ENCODE results near the gene ACYP1.
"Not testable (repeated sequence)": the region's sequence is repeated elsewhere in the genome, so short reads cannot be mapped to it uniquely, and the experiment has no call there.

ACYP1 gene

DNA sequence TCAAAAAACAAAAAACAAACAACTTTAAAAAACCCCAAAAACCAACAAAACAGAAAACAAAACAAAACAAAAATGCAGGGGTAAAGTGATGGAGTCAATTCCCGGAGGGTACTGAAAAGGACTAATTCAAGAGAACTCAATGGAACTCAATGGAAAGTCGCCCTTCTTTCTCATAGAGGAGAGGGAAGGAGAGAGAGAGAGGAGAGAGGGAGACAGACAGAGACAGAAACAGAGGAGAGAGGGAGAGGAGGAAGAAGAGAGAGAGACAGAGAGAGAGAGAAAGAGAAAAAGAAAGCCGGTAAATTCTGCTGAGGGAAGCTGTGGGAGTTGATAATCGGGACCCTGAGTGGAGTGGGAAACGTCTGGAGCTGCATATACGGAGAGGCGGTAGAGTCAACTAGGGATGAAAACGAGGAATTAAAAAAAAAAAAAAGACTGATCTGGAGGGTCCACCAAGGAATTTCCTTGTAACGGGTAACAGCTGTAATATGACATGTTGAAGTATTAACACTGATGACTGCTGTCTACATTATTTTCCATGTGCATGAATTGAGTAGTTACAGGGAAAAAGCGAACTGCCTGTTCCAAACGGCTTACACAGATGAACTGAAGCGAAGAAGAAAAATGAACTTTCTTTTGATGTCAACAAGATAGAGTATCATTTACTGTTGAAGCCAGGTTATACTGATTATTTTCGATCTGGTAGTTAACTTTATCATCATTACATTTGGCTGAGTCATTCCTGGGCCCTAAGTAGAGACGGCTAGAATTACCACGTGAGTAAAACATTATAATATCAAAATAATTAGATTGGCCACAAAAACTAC is 4.7 kb upstream of the ACYP1 start:
- no peak for DNase-seq (ENCODE audit: low read depth in 1 of 2, low spot score in 1 of 2)

DNA sequence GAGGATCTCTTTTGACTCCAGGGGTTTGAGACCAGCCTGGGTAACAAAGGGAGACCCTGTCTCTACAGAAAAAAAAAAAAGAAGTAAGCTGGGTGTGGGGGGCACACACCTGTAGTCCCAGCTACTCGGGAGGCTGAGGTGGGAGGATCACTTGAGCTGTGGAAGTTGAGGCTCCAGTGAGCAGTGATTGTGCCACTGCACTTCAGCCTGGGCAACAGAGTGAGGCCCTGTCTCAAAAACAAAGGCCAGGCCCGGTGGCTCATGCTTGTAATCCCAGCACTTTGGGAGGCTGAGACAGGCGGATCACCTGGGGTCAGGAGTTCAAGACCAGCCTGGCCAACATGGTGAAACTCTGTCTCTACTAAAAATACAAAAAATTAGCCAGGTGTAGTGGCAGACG is 3.9 kb upstream of the ACYP1 start:
- DNase-seq (ENCODE audit: low read depth in 1 of 2, low spot score in 1 of 2), result not testable (repeated sequence)

GRCh38 chr14:75067212-75067611 is 3.4 kb upstream of the ACYP1 start:
- DNase-seq (ENCODE audit: low read depth in 1 of 2, low spot score in 1 of 2), result no peak

DNA sequence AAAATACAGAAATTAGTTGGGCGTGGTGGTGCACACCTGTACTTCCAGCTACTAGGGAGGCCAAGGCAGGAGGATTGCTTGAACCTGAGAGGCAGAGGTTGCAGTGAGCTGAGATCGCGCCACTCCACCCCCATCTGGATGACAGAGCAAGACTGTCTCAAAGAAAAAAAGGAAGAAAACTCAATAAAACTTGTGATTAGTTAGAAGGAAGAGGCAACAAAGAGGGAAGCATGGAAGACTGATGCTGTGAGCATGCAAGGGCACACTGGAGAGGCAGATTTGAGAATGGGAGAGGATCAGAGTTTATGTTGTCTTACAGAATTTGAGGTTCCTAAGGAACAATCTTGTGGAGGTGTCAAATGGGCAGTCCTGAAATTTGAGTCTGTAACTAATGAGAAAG is 2.9 kb upstream of the ACYP1 start:
- no peak for DNase-seq (ENCODE audit: low read depth in 1 of 2, low spot score in 1 of 2)

DNA sequence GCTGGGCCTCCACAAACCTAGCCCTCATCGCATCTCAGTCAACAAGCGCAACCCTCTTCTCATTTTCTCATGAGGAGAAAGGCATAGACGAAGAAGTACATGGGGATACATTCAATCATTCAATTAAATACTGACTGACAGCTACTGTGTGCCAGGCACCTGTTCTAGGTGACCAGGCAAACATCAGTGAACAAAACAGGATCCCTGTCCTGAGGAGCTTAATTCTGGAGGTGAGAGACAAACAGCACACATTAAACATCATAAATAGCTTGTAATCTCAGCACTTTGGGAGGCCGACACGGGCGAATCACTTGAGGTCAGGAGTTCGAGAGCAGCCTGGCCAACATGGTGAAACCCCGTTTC is 362 bp upstream of the ACYP1 start:
- no peak for DNase-seq (ENCODE audit: low read depth in 1 of 2, low spot score in 1 of 2)

DNA sequence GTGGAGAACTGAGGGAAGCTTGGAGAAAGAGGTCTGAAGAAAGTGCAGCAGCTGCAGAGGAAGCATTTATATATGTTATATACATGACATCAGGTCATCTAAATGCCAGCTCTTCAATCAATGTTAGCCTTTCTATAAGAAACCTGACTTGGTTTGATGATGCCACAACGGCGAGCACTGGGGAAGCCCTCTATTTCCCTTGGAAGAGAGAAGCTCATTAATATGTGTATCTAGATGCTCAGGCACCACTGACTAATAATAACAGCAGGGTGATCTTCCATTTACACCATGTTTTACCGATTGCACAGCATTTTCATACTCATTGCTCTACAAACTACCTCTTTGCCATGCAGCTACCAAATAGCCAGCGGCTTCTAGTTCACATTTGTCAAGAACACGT is 811 bp downstream of the ACYP1 start:
- no peak for DNase-seq (ENCODE audit: low read depth in 1 of 2, low spot score in 1 of 2)

- no peak for DNase-seq (ENCODE audit: low read depth in 1 of 2, low spot score in 1 of 2)
These were observed 3.4 kb downstream of the ACYP1 start for GRCh38 chr14:75060420-75060819.

GRCh38 chr14:75059642-75060041 is 4.2 kb downstream of the ACYP1 start:
- DNase-seq (ENCODE audit: low read depth in 1 of 2, low spot score in 1 of 2), result no peak

DNA sequence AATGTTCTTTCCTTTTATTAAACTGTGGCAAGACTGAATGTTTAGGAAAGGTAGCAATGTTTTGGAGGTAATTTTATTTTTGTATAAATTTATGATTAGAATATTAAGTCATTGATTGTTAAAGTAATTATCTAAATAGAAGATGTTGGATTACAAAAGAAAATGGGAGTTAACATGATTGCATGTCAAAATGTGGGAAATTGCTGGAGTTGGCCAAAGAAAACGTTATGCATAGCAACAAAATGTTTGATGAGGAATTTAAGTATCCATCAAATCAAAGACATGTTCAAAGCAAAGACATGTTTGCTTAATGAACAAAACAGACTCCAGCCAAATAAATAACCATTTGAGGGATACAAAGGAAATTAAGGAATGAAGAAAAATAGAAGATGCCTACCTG is 9.4 kb downstream of the ACYP1 start:
- no peak for DNase-seq (ENCODE audit: low read depth in 1 of 2, low spot score in 1 of 2)

DNA sequence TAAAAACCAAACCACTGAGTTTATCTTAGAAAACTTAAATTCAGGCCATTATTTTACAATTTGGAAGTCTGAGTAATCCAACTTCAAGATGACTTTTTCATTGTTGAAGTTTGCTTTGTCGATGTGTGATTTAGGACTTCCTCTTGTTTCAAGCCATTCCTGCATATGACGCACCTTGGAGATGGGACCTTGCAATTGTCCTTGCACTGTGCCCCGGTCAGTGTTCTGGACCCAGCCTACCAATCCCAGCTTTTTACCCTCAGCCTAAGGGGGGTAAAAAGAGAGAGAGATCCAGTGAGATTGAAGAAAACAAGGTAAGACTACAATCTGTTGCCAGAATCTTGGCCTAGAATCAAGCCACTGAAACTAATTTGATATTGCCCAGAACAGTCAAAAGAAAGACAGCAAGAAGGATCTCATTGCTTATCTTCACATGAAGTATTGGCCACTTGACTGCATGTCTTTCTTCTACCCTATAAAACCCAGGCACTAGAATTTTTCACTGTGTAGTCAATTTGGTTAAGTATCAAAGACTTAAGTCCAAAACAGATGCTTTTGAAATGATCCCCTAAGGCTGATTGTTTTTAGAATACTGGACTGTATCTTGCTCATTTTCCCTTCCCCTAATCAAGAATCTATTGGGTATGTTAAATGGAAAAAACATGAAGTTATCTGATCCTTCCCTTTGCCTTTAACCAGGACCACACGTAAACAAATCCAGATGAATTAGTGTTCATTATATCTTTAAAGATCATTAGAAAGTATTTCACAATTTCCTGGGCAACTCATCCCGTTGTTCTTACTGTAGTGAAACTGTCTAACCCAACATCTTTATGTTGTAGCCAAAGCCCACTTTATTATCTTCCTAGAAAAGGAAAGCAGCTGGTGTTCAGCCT is 10.2 kb downstream of the ACYP1 start:
- DNase-seq (ENCODE audit: low read depth in 1 of 2, low spot score in 1 of 2), result no peak

GRCh38 chr14:75051556-75051899 is 12.3 kb downstream of the ACYP1 start:
- no peak for DNase-seq (ENCODE audit: low read depth in 1 of 2, low spot score in 1 of 2)

- DNase-seq (ENCODE audit: low read depth in 1 of 2, low spot score in 1 of 2), result peak; percentile 60 to 72
These were observed 12.8 kb downstream of the ACYP1 start, which contains the start of gene MLH3 for GRCh38 chr14:75050852-75051555. Gene MLH3 (minus strand): TSS chr14:75051467. CDS start chr14:75049655, 1,812 bp downstream.

- no peak for DNase-seq (ENCODE audit: low read depth in 1 of 2, low spot score in 1 of 2)
These were observed 14.1 kb downstream of the ACYP1 start for GRCh38 chr14:75049731-75050201.

GRCh38 chr14:75049136-75049535 is 14.7 kb downstream of the ACYP1 start:
- no peak for DNase-seq (ENCODE audit: low read depth in 1 of 2, low spot score in 1 of 2)

GRCh38 chr14:75048101-75048500 is 15.7 kb downstream of the ACYP1 start:
- no peak for DNase-seq (ENCODE audit: low read depth in 1 of 2, low spot score in 1 of 2)

- DNase-seq (ENCODE audit: low read depth in 1 of 2, low spot score in 1 of 2), result no peak
These were observed 16.3 kb downstream of the ACYP1 start for GRCh38 chr14:75047506-75047905.

GRCh38 chr14:75046899-75047298 is 16.9 kb downstream of the ACYP1 start:
- DNase-seq (ENCODE audit: low read depth in 1 of 2, low spot score in 1 of 2), result no peak

GRCh38 chr14:75046275-75046674 is 17.5 kb downstream of the ACYP1 start:
- DNase-seq (ENCODE audit: low read depth in 1 of 2, low spot score in 1 of 2), result no peak

- no peak for DNase-seq (ENCODE audit: low read depth in 1 of 2, low spot score in 1 of 2)
These were observed 19.1 kb downstream of the ACYP1 start for GRCh38 chr14:75044752-75045151.

- DNase-seq (ENCODE audit: low read depth in 1 of 2, low spot score in 1 of 2), result no peak
These were observed 19.5 kb downstream of the ACYP1 start for GRCh38 chr14:75044322-75044721.

DNA sequence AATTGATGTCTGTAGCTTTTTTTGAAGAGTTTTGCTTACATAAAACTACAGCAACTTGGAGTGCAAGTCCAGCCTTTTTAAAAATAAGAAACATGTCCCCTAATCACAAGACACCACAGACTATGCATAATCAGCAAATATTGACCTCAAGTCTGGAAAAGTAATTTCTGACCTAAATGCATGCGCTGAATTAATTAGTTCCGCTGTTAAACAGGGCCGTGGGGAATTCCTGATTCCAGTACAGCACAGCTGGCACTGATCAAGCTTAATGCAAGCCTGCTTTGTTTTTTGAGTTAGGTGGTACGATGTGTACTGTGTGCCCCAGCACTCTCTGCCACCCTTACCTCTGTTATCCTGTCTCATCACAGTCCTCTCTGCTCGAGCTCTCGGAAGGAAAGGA is 21.8 kb downstream of the ACYP1 start:
- no peak for DNase-seq (ENCODE audit: low read depth in 1 of 2, low spot score in 1 of 2)

DNA sequence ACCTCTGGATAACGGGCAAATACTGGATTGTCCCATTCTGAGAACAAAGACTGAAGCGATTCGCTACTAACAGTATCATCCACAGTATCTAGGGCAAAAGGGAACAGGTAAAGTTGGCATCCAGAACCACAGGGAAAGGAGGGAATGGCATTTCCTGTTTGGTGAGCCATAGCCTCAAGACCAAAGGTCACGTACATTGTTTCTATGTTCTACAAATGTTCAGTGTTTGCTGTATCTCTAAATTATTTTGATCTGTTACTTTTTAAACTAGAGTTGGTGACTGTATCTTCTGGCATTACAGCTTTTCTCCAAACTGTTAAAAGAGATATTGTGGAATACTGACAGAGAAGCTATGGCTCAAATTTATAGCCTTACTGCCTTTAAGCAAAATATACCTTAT is 22.2 kb downstream of the ACYP1 start:
- DNase-seq (ENCODE audit: low read depth in 1 of 2, low spot score in 1 of 2), result no peak
